IMR-90 (cell line): ENCODE data around the gene CAPN7. TPM values are rescaled to one million over a fixed set of nuclear protein-coding genes. Genes with fewer than 3 reads are reported as not detected.
"Not testable (repeated sequence)": the region's sequence is repeated elsewhere in the genome, so short reads cannot be mapped to it uniquely, and the experiment has no call there.

Source experiments
- ATAC-seq: fragments of 200-7000 bp; cut with Tn5 transposase; 2 replicates; pipeline ENCODE4 v1.9.1; 2020; ENCODE audit warnings: low read depth, mild to moderate bottlenecking, moderate library complexity
- BruUV-seq: library from RNA; stranded (reverse); fragments of 400-500 nt; replicated peaks from 2 replicates; lab custom pipeline; 2021; lab: Mats Ljungman, UMichigan
- CTCF ChIA-PET: fragments of 300-600 bp; formaldehyde crosslinking; extraction: SDS; loops from one replicate; lab custom pipeline; 2021; ENCODE audit warnings: antibody characterized with exemption; lab: Yijun Ruan, JAX
- POLR2A ChIA-PET: fragments of 300-600 bp; sonication (Branson Sonifier 250); formaldehyde crosslinking; loops from one replicate; lab custom pipeline; 2022; ENCODE audit warnings: antibody characterized with exemption; ENCODE audit not compliant: unreplicated experiment; lab: Charles Lee
- DNase-seq: peaks from one replicate; pipeline ENCODE4 v3.0.0; 2013
- H2AFZ ChIP-seq: replicated peaks from 2 replicates; pipeline ENCODE3; 2013; ENCODE audit warnings: low read length, mild to moderate bottlenecking; ENCODE audit not compliant: poor library complexity
- H2AK5ac ChIP-seq: 2 replicates; pipeline ENCODE4 v1.6.1; 2013; ENCODE audit warnings: low read depth, low read length, inconsistent platforms
- H2AK9ac ChIP-seq: replicated peaks from 2 replicates; pipeline ENCODE3; 2013; ENCODE audit warnings: mild to moderate bottlenecking, low read depth, low read length, moderate library complexity; ENCODE audit not compliant: poor library complexity
- H2BK120ac ChIP-seq: 2 replicates; pipeline ENCODE4 v1.6.1; 2013; ENCODE audit warnings: low read depth, low read length, inconsistent platforms
- H2BK15ac ChIP-seq: 3 replicates; pipeline ENCODE4 v1.6.1; 2013; ENCODE audit warnings: low read depth, low read length, inconsistent platforms
- H2BK20ac ChIP-seq: 2 replicates; pipeline ENCODE4 v1.6.1; 2013; ENCODE audit warnings: low read depth, mild to moderate bottlenecking, inconsistent platforms, low read length, moderate library complexity
- H2BK5ac ChIP-seq: 2 replicates; pipeline ENCODE4 v1.6.1; 2013; ENCODE audit warnings: mild to moderate bottlenecking, low read depth, low read length, inconsistent platforms; ENCODE audit not compliant: poor library complexity, severe bottlenecking
- H3K14ac ChIP-seq: replicated peaks from 2 replicates; pipeline ENCODE4 v1.6.1; 2013; ENCODE audit warnings: low read depth, low read length, inconsistent platforms
- H3K18ac ChIP-seq: 2 replicates; pipeline ENCODE4 v1.6.1; 2013; ENCODE audit warnings: low read depth, low read length, control low read depth
- H3K23ac ChIP-seq: 2 replicates; pipeline ENCODE4 v1.6.1; 2013; ENCODE audit warnings: low read depth, low read length, inconsistent platforms
- H3K27ac ChIP-seq: 2 replicates; pipeline ENCODE4 v1.5.1; 2013; ENCODE audit warnings: mild to moderate bottlenecking, control low read depth, low read length; ENCODE audit not compliant: insufficient read depth
- H3K27me3 ChIP-seq: 2 replicates; pipeline ENCODE4 v1.6.1; 2013; ENCODE audit warnings: low read length; ENCODE audit not compliant: control insufficient read depth, insufficient read depth
- H3K36me3 ChIP-seq: 2 replicates; pipeline ENCODE4 v1.6.1; 2013; ENCODE audit warnings: low read length, mixed read lengths; ENCODE audit not compliant: control insufficient read depth, insufficient read depth
- H3K4ac ChIP-seq: 2 replicates; pipeline ENCODE4 v1.6.1; 2013; ENCODE audit warnings: low read depth, low read length, inconsistent platforms
- H3K4me1 ChIP-seq: 2 replicates; pipeline ENCODE4 v1.6.1; 2013; ENCODE audit warnings: low read length, mixed read lengths; ENCODE audit not compliant: control insufficient read depth, insufficient read depth
- H3K4me2 ChIP-seq: 2 replicates; pipeline ENCODE4 v1.6.1; 2013; ENCODE audit warnings: low read depth, mild to moderate bottlenecking, control low read depth, low read length, moderate library complexity
- H3K4me3 ChIP-seq: 2 replicates; pipeline ENCODE4 v1.5.1; 2013; ENCODE audit warnings: low read depth, mild to moderate bottlenecking, control low read depth, low read length, moderate library complexity; ENCODE audit not compliant: insufficient read depth
- H3K56ac ChIP-seq: 2 replicates; pipeline ENCODE4 v1.6.1; 2013; ENCODE audit warnings: low read length, inconsistent platforms; ENCODE audit not compliant: insufficient read depth; ENCODE audit errors: extremely low read depth
- H3K79me1 ChIP-seq, 2 experiments: 2 replicates each; pipeline ENCODE4 v1.6.1; 2013; ENCODE audit warnings: low read length in 2 of 2, inconsistent platforms in 1 of 2, low read depth in 1 of 2
- H3K9ac ChIP-seq: 2 replicates; pipeline ENCODE4 v1.6.1; 2013; ENCODE audit warnings: low read depth, low read length, control low read depth
- H3K9me1 ChIP-seq: 2 replicates; pipeline ENCODE4 v1.6.1; 2013; ENCODE audit warnings: low read length, inconsistent platforms; ENCODE audit not compliant: insufficient read depth
- H3K9me3 ChIP-seq: 2 replicates; pipeline ENCODE4 v1.6.1; 2013; ENCODE audit warnings: low read length; ENCODE audit not compliant: control insufficient read depth, insufficient read depth
- H4K20me1 ChIP-seq: 2 replicates; pipeline ENCODE4 v1.6.1; 2013; ENCODE audit warnings: low read length, inconsistent platforms; ENCODE audit not compliant: insufficient read depth
- H4K5ac ChIP-seq: 2 replicates; pipeline ENCODE4 v1.6.1; 2013; ENCODE audit warnings: mild to moderate bottlenecking, low read depth, low read length, control low read depth
- H4K8ac ChIP-seq, 2 experiments: 2 replicates each; pipeline ENCODE4 v1.6.1; 2013; ENCODE audit warnings: low read depth in 2 of 2, low read length in 2 of 2, control low read depth in 1 of 2, inconsistent platforms in 1 of 2
- H4K91ac ChIP-seq: 2 replicates; pipeline ENCODE4 v1.6.1; 2013; ENCODE audit warnings: low read depth, low read length, inconsistent platforms; ENCODE audit not compliant: insufficient read depth
- WGBS, 2 experiments: methylation state at CpG; one replicate each; pipeline versions ENCODE4 v1.1.5 to v1.1.7; 2013; ENCODE audit warnings: missing lambda C conversion rate in 2 of 2; ENCODE audit not compliant: insufficient read length in 1 of 2; ENCODE audit errors: extremely low coverage in 2 of 2; 5-methylcytosine and 5-hydroxymethylcytosine counted together
- dilution Hi-C: fragments of 300-500 bp; cut with HindIII; formaldehyde crosslinking; loops from one replicate; pipeline ENCODE4 v1.14.3; 2018; ENCODE audit warnings: low sequenced_read_pairs; ENCODE audit not compliant: unreplicated experiment
- in situ Hi-C: fragments of 300-500 bp; cut with MboI; formaldehyde crosslinking; loops from 3 replicates; pipeline ENCODE4 v1.14.3; 2019; ENCODE audit warnings: low sequenced_read_pairs, inconsistent platforms, mixed read lengths
- intact Hi-C: fragments of 100-400 bp; cut with micrococcal nuclease; formaldehyde crosslinking; loops from 2 replicates; pipeline ENCODE4 v1.10.0; 2022
- polyA plus RNA-seq, 3 experiments: library from polyadenylated mRNA; depleted of rRNA; stranded (reverse); fragments of >200 nt; gene quantifications; 2 replicates each; pipeline ENCODE4 v1.2.3, GENCODE V29; 2012; ENCODE audit warnings: low replicate concordance in 1 of 3
- total RNA-seq: library from RNA; depleted of rRNA; stranded (reverse); fragments of >200 nt; gene quantifications from 2 replicates; pipeline ENCODE4 v1.2.3, GENCODE V29; 2012

The CAPN7 gene
- total and polyA plus RNA-seq, 2 of the 4 experiments (the other 2 are of a cell fraction) = 14.5 to 21.3 TPM

DNA sequence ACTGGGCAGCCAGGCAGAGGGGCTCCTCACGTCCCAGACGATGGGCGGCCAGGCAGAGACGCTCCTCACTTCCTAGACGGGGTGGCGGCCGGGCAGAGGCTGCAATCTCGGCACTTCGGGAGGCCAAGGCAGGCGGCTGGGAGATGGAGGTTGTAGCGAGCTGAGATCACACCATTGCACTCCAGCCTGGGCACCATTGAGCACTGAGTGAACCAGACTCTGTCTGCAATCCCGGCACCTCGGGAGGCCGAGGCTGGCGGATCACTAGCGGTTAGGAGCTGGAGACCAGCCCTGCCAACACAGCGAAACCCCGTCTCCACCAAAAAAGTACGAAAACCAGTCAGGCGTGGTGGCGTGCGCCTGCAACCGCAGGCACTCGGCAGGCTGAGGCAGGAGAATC is 42.4 kb upstream of the CAPN7 start:
- H4K8ac ChIP-seq, H2AK5ac ChIP-seq, H3K4ac ChIP-seq, H3K23ac ChIP-seq, H2AFZ ChIP-seq, H3K14ac ChIP-seq, H3K9me1 ChIP-seq, H3K9me3 ChIP-seq, H4K5ac ChIP-seq, H4K91ac ChIP-seq, DNase-seq, H3K18ac ChIP-seq, POLR2A ChIA-PET, H2BK5ac ChIP-seq, intact Hi-C loops, H3K36me3 ChIP-seq, H3K4me2 ChIP-seq, in situ Hi-C loops, BruUV-seq, H2BK20ac ChIP-seq, H4K20me1 ChIP-seq, H3K27ac ChIP-seq, H3K79me1 ChIP-seq, H3K27me3 ChIP-seq, ATAC-seq, H2AK9ac ChIP-seq, H3K9ac ChIP-seq, H3K4me1 ChIP-seq, H2BK120ac ChIP-seq, H3K56ac ChIP-seq, H3K4me3 ChIP-seq, dilution Hi-C loops, H2BK15ac ChIP-seq: not testable (repeated sequence)
- 53% methylated on average over 3 of the region's 24 CpGs; no CpG with 5 or more reads in 1 of the 2 experiments for WGBS, 2 experiments
- CTCF ChIA-PET = interaction anchor here (0.6 kb wide), 1 partner anchor 990 kb away, joined by 3 read pairs; no protein-coding TSS in a partner anchor
